HG02938 (cell line): ENCODE measurements around the gene ATP10B.
"Not testable (repeated sequence)": the region's sequence is repeated elsewhere in the genome, so short reads cannot be mapped to it uniquely, and the experiment has no call there.

Experiments
- ATAC-seq: cut with Tn5 transposase; IDR thresholded peaks from one replicate; pipeline ENCODE4 v1.9.1; 2021; ENCODE audit warnings: mild to moderate bottlenecking, moderate library complexity; ENCODE audit not compliant: unreplicated experiment

ATP10B gene

GRCh38 chr5:160757194-160757593 is 94.8 kb downstream of the ATP10B start:
- no peak for ATAC-seq

- ATAC-seq, result no peak
These were observed 100.9 kb downstream of the ATP10B start for GRCh38 chr5:160750938-160751657.

- ATAC-seq, result no peak
These were observed 102.3 kb downstream of the ATP10B start for GRCh38 chr5:160749682-160750081.

- no peak for ATAC-seq
These were observed 103.0 kb downstream of the ATP10B start for GRCh38 chr5:160749026-160749425.

- ATAC-seq, result no peak
These were observed 104.0 kb downstream of the ATP10B start for GRCh38 chr5:160747987-160748386.

GRCh38 chr5:160747559-160747958 is 104.5 kb downstream of the ATP10B start:
- ATAC-seq, result no peak

GRCh38 chr5:160744268-160745101 is 107.5 kb downstream of the ATP10B start:
- ATAC-seq, result no peak

- no peak for ATAC-seq
These were observed 109.0 kb downstream of the ATP10B start for GRCh38 chr5:160743027-160743426.

GRCh38 chr5:160742446-160742845 is 109.6 kb downstream of the ATP10B start:
- no peak for ATAC-seq

- ATAC-seq, result no peak
These were observed 124.6 kb downstream of the ATP10B start for GRCh38 chr5:160727296-160727997.

- ATAC-seq, result no peak
These were observed 125.3 kb downstream of the ATP10B start for GRCh38 chr5:160726721-160727120.

GRCh38 chr5:160720822-160721221 is 131.2 kb downstream of the ATP10B start:
- no peak for ATAC-seq

- not testable (repeated sequence) for ATAC-seq
These were observed 136.5 kb downstream of the ATP10B start for GRCh38 chr5:160715508-160715907.

- no peak for ATAC-seq
These were observed 148.3 kb downstream of the ATP10B start for GRCh38 chr5:160703547-160704189.

- peak; percentile 98 for ATAC-seq
These were observed 149.1 kb downstream of the ATP10B start for GRCh38 chr5:160702934-160703333.

- no peak for ATAC-seq
These were observed 149.7 kb downstream of the ATP10B start for GRCh38 chr5:160702311-160702803.

- no peak for ATAC-seq
These were observed 150.6 kb downstream of the ATP10B start for GRCh38 chr5:160701403-160701802.

- ATAC-seq, result no peak
These were observed 152.7 kb downstream of the ATP10B start for GRCh38 chr5:160699301-160699700.

- no peak for ATAC-seq
These were observed 154.7 kb downstream of the ATP10B start for GRCh38 chr5:160697281-160697680.

- ATAC-seq, result no peak
These were observed 157.1 kb downstream of the ATP10B start for GRCh38 chr5:160694896-160695295.
